Epidermal melanocyte (primary cell): ENCODE results near the gene PPP2R5E.
A peak's percentile ranks its signal among the peaks of the same experiment; 100 is the strongest.

Experiments
- DNase-seq: peaks from one replicate; pipeline ENCODE4 v3.0.0; 2011; ENCODE audit warnings: low spot score; ENCODE audit not compliant: insufficient read length

The PPP2R5E gene

GRCh38 chr14:63472986-63473788 is 70.0 kb downstream of the PPP2R5E start:
- no peak for DNase-seq

GRCh38 chr14:63470962-63471793 is 72.0 kb downstream of the PPP2R5E start:
- DNase-seq, result no peak

GRCh38 chr14:63468294-63468693 is 74.9 kb downstream of the PPP2R5E start:
- DNase-seq, result no peak

- no peak for DNase-seq
These were observed 75.6 kb downstream of the PPP2R5E start for GRCh38 chr14:63467440-63468072.

GRCh38 chr14:63465347-63465746 is 77.8 kb downstream of the PPP2R5E start:
- no peak for DNase-seq

GRCh38 chr14:63460680-63461369 is 82.4 kb downstream of the PPP2R5E start:
- DNase-seq, result no peak

- no peak for DNase-seq
These were observed 83.4 kb downstream of the PPP2R5E start for GRCh38 chr14:63459738-63460137.

- DNase-seq, result no peak
These were observed 85.7 kb downstream of the PPP2R5E start for GRCh38 chr14:63457498-63457897.

- DNase-seq, result no peak
These were observed 88.1 kb downstream of the PPP2R5E start for GRCh38 chr14:63454863-63455622.

- no peak for DNase-seq
These were observed 88.7 kb downstream of the PPP2R5E start for GRCh38 chr14:63454436-63454835.

GRCh38 chr14:63453443-63453936 is 89.7 kb downstream of the PPP2R5E start:
- no peak for DNase-seq

GRCh38 chr14:63452796-63453195 is 90.4 kb downstream of the PPP2R5E start:
- DNase-seq, result no peak

GRCh38 chr14:63448841-63449240 is 94.3 kb downstream of the PPP2R5E start:
- no peak for DNase-seq

GRCh38 chr14:63444588-63444987 is 98.6 kb downstream of the PPP2R5E start:
- DNase-seq, result no peak

- no peak for DNase-seq
These were observed 99.2 kb downstream of the PPP2R5E start for GRCh38 chr14:63443988-63444387.

GRCh38 chr14:63443361-63443760 is 99.8 kb downstream of the PPP2R5E start:
- DNase-seq, result no peak

GRCh38 chr14:63438065-63438757 is 105.0 kb downstream of the PPP2R5E start:
- peak; percentile 56 for DNase-seq

GRCh38 chr14:63436286-63437098 is 106.7 kb downstream of the PPP2R5E start:
- DNase-seq, result no peak

GRCh38 chr14:63435838-63436237 is 107.3 kb downstream of the PPP2R5E start:
- DNase-seq, result peak; percentile 41
